BJ (cell line): ENCODE measurements around the gene RTN4RL1. TPM values are rescaled to one million over a fixed set of nuclear protein-coding genes. Genes with fewer than 3 reads are reported as not detected.
"Not testable (repeated sequence)": the region's sequence is repeated elsewhere in the genome, so short reads cannot be mapped to it uniquely, and the experiment has no call there.

ENCODE experiments used
- CTCF ChIA-PET: fragments of 350-600 bp; formaldehyde crosslinking; extraction: SDS; loops from one replicate; lab custom pipeline; 2021; ENCODE audit warnings: antibody characterized with exemption, inconsistent platforms; lab: Yijun Ruan, JAX
- POLR2A ChIA-PET: fragments of 300-600 bp; sonication (Branson Sonifier 250); formaldehyde crosslinking; extraction: SDS; loops from one replicate; lab custom pipeline; 2021; ENCODE audit warnings: antibody characterized with exemption; lab: Charles Lee
- DNase-seq: peaks from one replicate; pipeline ENCODE4 v3.0.0-alpha.2; 2011; ENCODE audit warnings: low read depth
- H3K27me3 ChIP-seq: 2 replicates; pipeline ENCODE4 v1.6.0; 2011; ENCODE audit warnings: low read length; ENCODE audit not compliant: control insufficient read depth, insufficient read depth
- H3K36me3 ChIP-seq: 2 replicates; pipeline ENCODE4 v1.5.1; 2011; ENCODE audit warnings: low read length; ENCODE audit not compliant: control insufficient read depth, insufficient read depth
- H3K4me3 ChIP-seq: 2 replicates; pipeline ENCODE4 v1.5.1; 2011; ENCODE audit warnings: low read depth, mild to moderate bottlenecking, control low read depth, low read length
- polyA plus RNA-seq: library from polyadenylated mRNA; depleted of rRNA; stranded (reverse); fragments of >200 nt; gene quantifications from 2 replicates; pipeline ENCODE4 v1.2.3, GENCODE V29; 2011
- TF ChIP-seq, protein P1 (sequence below): IDR thresholded peaks from 2 replicates; pipeline ENCODE4 v1.5.1; 2011; ENCODE audit warnings: low read depth, mild to moderate bottlenecking, control low read depth, inconsistent platforms, low read length, moderate library complexity; ENCODE audit not compliant: insufficient read depth

RTN4RL1 gene
- polyA plus RNA-seq, 1 experiment: 0.32 TPM

DNA sequence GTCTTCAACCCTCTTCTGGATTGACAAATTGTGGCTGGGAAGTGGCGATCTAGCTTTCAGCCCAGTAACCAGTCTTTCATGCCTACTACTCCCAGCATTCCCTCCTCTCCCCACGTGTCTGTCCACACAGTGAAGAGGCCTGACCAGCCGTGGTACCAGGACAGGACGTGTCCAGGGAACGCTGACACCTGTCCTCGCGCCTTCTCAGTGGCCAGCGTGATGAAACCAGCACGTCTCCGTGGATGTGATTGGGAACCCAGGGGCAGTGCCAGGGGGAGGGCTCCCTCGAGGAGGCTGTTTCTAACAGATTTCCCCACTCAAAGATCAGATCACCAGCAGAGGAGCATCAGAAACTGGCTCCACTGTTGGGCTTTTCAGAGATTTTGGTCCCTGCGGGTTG lies 126.3 kb downstream of the RTN4RL1 start:
- ChIA-PET CTCF (no interaction called here), POLR2A (no interaction called here)
- TF ChIP-seq, protein P1, sequence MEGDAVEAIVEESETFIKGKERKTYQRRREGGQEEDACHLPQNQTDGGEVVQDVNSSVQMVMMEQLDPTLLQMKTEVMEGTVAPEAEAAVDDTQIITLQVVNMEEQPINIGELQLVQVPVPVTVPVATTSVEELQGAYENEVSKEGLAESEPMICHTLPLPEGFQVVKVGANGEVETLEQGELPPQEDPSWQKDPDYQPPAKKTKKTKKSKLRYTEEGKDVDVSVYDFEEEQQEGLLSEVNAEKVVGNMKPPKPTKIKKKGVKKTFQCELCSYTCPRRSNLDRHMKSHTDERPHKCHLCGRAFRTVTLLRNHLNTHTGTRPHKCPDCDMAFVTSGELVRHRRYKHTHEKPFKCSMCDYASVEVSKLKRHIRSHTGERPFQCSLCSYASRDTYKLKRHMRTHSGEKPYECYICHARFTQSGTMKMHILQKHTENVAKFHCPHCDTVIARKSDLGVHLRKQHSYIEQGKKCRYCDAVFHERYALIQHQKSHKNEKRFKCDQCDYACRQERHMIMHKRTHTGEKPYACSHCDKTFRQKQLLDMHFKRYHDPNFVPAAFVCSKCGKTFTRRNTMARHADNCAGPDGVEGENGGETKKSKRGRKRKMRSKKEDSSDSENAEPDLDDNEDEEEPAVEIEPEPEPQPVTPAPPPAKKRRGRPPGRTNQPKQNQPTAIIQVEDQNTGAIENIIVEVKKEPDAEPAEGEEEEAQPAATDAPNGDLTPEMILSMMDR: no peak
- DNase-seq: no peak
- H3K36me3 ChIP-seq: peaks cover 11% of the 10 kb centered on the region
- no peak overlapping the region for H3K4me3 ChIP-seq
- no peaks in the 10 kb centered on the region for H3K27me3 ChIP-seq

DNA sequence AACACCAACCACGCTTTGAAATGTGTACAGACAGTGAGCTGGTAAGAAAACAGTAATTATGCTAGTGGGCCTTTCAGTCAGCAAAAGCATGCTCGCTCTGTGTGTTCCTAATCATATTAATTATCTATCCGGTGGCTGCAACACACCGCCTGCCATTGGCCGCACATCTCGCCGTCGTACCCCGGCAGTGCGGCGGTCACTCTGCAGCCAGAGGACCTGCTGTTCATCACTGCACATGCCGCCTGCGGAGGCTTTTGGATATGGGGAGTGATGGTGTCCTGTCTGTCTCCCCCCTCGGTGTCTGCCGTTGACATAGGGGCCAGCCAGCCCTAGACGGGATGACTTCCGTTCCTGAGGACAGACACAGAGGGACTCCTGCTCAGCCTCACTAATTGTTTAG lies 126.8 kb downstream of the RTN4RL1 start:
- TF ChIP-seq, protein P1: no peak
- H3K4me3 ChIP-seq: no peak overlapping the region
- CTCF ChIA-PET: no interaction called here
- no peak for DNase-seq
- POLR2A ChIA-PET: no interaction called here
- no peaks in the 10 kb centered on the region for H3K27me3 ChIP-seq
- peaks cover 11% of the 10 kb centered on the region for H3K36me3 ChIP-seq

DNA sequence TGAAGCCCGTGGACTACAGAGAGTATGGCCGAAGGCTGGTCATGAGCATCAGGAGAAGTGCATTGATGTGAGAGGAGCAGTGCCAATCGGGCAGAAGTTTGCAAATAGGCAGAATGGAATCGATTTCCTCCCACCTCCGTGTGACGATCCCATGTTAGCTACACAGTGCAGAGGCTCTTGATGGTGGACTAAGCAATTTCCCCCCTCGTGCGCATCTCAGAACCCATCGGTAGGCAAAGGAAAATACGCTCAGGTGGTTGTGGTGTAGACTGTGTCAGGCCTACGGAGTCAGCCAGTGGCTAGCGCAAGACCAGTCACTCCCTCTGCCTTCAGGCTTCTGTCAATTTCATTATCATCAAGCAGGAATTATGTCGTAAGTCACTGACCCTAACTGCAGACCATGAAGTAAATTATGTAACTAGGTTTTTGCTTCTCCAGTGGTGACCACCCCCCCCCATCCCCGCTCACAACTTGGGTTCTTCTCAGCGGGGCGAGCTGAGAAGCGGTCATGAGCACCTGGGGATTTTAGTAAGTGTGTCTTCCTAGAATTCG lies 128.0 kb downstream of the RTN4RL1 start:
- CTCF ChIA-PET: interaction anchor here (0.6 to 2.3 kb wide), 4 partner anchors 12 to 145 kb away, joined by 4 to 8 read pairs (median 6); partner anchors contain the start of gene OVCA2
- POLR2A ChIA-PET: no interaction called here
- H3K27me3 ChIP-seq: no peaks in the 10 kb centered on the region
- no peak overlapping the region for H3K4me3 ChIP-seq
- TF ChIP-seq, protein P1: no peak
- H3K36me3 ChIP-seq: peaks cover 11% of the 10 kb centered on the region
- DNase-seq: no peak

DNA sequence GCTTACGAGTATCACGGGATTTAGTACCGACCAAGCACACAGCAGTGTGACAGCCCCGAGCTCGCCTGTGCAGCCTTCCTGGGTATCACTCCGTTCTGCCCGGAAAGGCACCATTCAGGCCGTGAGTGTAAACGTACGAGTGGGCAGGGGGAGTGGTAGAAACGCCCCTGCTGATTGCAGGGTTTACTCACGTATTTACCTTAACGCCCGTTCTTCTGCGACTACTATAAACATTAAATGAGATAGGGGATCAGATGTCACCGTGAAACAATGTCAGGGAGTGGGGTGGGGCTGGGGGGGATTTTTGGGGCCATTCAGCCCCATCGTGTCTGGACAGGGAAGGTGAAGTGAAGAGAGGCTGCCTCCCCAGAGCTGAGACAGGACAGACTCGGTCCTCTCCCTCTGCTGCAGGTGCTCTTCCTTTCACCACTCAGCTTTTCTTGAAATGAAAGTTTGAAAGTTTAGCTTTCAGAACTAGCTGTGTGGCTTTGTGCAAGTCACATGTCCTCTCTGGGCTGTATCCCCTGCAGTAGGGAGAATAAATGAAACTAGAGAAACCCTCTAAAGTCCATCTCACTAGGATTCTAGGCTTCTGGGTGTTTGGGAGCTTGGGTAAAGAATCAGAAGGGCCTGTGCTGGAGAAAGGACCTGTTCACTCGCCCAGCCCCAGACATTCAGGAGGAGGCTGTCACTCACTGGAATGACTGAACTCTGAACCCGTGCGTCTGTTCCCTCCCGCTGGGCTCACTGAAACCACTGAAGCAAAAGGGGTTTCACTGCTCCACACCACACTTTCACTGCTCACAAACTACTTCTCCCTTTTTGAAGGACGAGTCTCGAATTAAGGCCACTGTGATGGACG lies 128.7 kb downstream of the RTN4RL1 start:
- ChIA-PET POLR2A (no interaction called here), CTCF (interaction anchor here (0.6 to 2.4 kb wide), 6 partner anchors 13 to 176 kb away, joined by 4 to 8 read pairs (median 5); partner anchors contain the start of gene OVCA2)
- Histone ChIP-seq H3K27me3 (no peaks in the 10 kb centered on the region), H3K36me3 (peaks cover 11% of the 10 kb centered on the region), H3K4me3 (no peak overlapping the region)
- TF ChIP-seq, protein P1: no peak
- DNase-seq: no peak

DNA sequence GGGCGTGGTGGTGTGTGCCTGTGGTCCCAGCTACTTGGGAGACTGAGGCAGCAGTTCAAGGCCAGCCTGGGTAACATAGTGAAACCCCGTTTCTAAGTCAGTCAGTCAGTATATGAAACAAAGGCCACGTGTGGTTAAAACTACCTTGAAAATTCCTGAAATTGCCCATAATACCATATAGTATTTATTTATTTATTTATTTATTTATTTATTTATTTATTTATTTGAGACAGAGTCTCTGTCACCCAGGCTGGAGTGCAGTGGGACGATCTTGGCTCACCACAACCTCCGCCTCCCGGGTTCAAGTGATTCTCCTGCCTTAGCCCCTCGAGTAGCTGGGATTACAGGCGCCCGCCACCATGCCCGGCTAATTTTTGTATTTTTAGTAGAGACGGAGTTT lies 129.7 kb downstream of the RTN4RL1 start:
- peaks cover 12% of the 10 kb centered on the region for H3K36me3 ChIP-seq
- POLR2A ChIA-PET: not testable (repeated sequence)

More for the DNA sequence above, 129.7 kb downstream of the RTN4RL1 start:
- CTCF ChIA-PET: interaction anchor here (0.7 to 2.4 kb wide), 4 partner anchors 13 to 175 kb away, joined by 3 to 8 read pairs (median 5); no protein-coding TSS in a partner anchor
- H3K27me3 ChIP-seq, H3K4me3 ChIP-seq, DNase-seq: not testable (repeated sequence)
